HEK293T (cell line): ENCODE measurements around the gene TMED4.

Experiments
- BHLHE40 ChIP-seq: fragments of 450-650 bp; IDR thresholded peaks from 2 replicates; pipeline ENCODE4 v1.6.1; 2016; ENCODE audit warnings: mild to moderate bottlenecking, moderate library complexity, borderline replicate concordance
- FOXK2 ChIP-seq: fragments of 450-650 bp; IDR thresholded peaks from 2 replicates; pipeline ENCODE4 v1.6.1; 2016; ENCODE audit warnings: mild to moderate bottlenecking
- FOXM1 ChIP-seq: fragments of 450-650 bp; IDR thresholded peaks from 2 replicates; pipeline ENCODE4 v1.6.1; 2017; ENCODE audit warnings: mild to moderate bottlenecking, borderline replicate concordance
- L3MBTL2 ChIP-seq: fragments of 450-650 bp; conservative IDR thresholded peaks from 2 replicates; pipeline ENCODE4 v1.6.1; 2016; ENCODE audit warnings: mild to moderate bottlenecking
- NFRKB ChIP-seq: fragments of 450-650 bp; IDR thresholded peaks from 2 replicates; pipeline ENCODE4 v1.6.1; 2016; ENCODE audit warnings: mild to moderate bottlenecking, moderate library complexity
- SP1 ChIP-seq: fragments of 450-650 bp; IDR thresholded peaks from 2 replicates; pipeline ENCODE4 v1.6.1; 2017
- ZNF384 ChIP-seq: fragments of 450-650 bp; IDR thresholded peaks from 2 replicates; pipeline ENCODE4 v1.6.1; 2016

GRCh38 chr7:44618045-44618444 lies 36.0 kb upstream of the TMED4 start:
- TF ChIP-seq BHLHE40 (no peak), SP1 (no peak), FOXK2 (no peak), L3MBTL2 (no peak), NFRKB (no peak), ZNF384 (no peak), FOXM1 (no peak)
